ENCODE data around the gene GALNT17. TPM values are rescaled to one million over a fixed set of nuclear protein-coding genes. Genes with fewer than 3 reads are reported as not detected.

GALNT17 gene
- polyA plus RNA-seq, 1 donor (not counting 4 experiments of a cell fraction or from before 2014, with no cell fraction given) = not detected

GRCh38 chr7:71486414-71486813 is 354.5 kb downstream of the GALNT17 start:
- H3K79me2 ChIP-seq (ENCODE audit: control insufficient read depth, insufficient read depth, low read length) = no peaks in the 10 kb centered on the region
- H3K27ac ChIP-seq (ENCODE audit: control insufficient read depth, insufficient read depth, low read length) = no peak overlapping the region
- H3K9ac ChIP-seq (ENCODE audit: control insufficient read depth, extremely low read depth, insufficient read depth, low read length) = no peak overlapping the region

GRCh38 chr7:71486856-71487628 is 355.1 kb downstream of the GALNT17 start:
- H3K4me1 ChIP-seq (ENCODE audit: control insufficient read depth, extremely low read depth, insufficient read depth, low read length) = no peaks in the 10 kb centered on the region
- no peaks in the 10 kb centered on the region for H3K27me3 ChIP-seq (ENCODE audit: control insufficient read depth, extremely low read depth, insufficient read depth, low read length)
- H3K4me2 ChIP-seq (ENCODE audit: control insufficient read depth, extremely low read depth, insufficient read depth, low read depth, low read length) = no peak overlapping the region
- H3K4me3 ChIP-seq (ENCODE audit: control insufficient read depth in 2 of 3, extremely low read depth in 1 of 3, insufficient read depth in 2 of 3, low read depth in 1 of 3, low read length in 3 of 3) = no peak overlapping the region
- no peak overlapping the region for H3K27ac ChIP-seq (ENCODE audit: control insufficient read depth, insufficient read depth, low read length)
- FAIRE-seq (no peak), DNase-seq (ENCODE audit: low read depth, low spot score) (no peak)
- H3K9me1 ChIP-seq (ENCODE audit: control insufficient read depth, extremely low read depth, insufficient read depth, low read length) = no peaks in the 10 kb centered on the region
- no peaks in the 10 kb centered on the region for H3K36me3 ChIP-seq (ENCODE audit: control insufficient read depth in 2 of 2, extremely low read depth in 1 of 2, insufficient read depth in 2 of 2, low read length in 2 of 2)
- dilution Hi-C loops (cut with MboI; ENCODE audit: extremely low pct_ligation_motif_present, low sequenced_read_pairs) = no loop called here
- H3K79me2 ChIP-seq (ENCODE audit: control insufficient read depth, insufficient read depth, low read length) = no peaks in the 10 kb centered on the region
- H4K20me1 ChIP-seq (ENCODE audit: control insufficient read depth, extremely low read depth, insufficient read depth, low read length) = no peaks in the 10 kb centered on the region
- TF ChIP-seq CTCF (optimal IDR thresholded peaks at IDR 0.05 in 1 of 3, IDR thresholded peaks at IDR 0.05 in 1 of 3, conservative IDR thresholded peaks at IDR 0.05 in 1 of 3; ENCODE audit: extremely low read depth in 1 of 3, insufficient read depth in 2 of 3, low read length in 3 of 3) (no peak), EZH2 (IDR thresholded peaks at IDR 0.05; ENCODE audit: low read length) (no peak)
- no peak overlapping the region for H2AFZ ChIP-seq (ENCODE audit: control insufficient read depth, low read length)
- H3K9ac ChIP-seq (ENCODE audit: control insufficient read depth, extremely low read depth, insufficient read depth, low read length) = no peak overlapping the region
- H3K9me3 ChIP-seq (ENCODE audit: control insufficient read depth, low read depth, low read length) = peaks cover 9% of the 10 kb centered on the region

More at GRCh38 chr7:71486414-71486813, 354.5 kb downstream of the GALNT17 start:
- no peak for TF ChIP-seq EZH2 (IDR thresholded peaks at IDR 0.05; ENCODE audit: low read length)
- TF ChIP-seq CTCF (optimal IDR thresholded peaks at IDR 0.05 in 1 of 3, IDR thresholded peaks at IDR 0.05 in 1 of 3, conservative IDR thresholded peaks at IDR 0.05 in 1 of 3; ENCODE audit: extremely low read depth in 1 of 3, insufficient read depth in 2 of 3, low read length in 3 of 3) = no peak
- FAIRE-seq (no peak), DNase-seq (ENCODE audit: low read depth, low spot score) (no peak)
- Histone ChIP-seq H3K27me3 (ENCODE audit: control insufficient read depth, extremely low read depth, insufficient read depth, low read length) (no peaks in the 10 kb centered on the region), H3K9me3 (ENCODE audit: control insufficient read depth, low read depth, low read length) (peaks cover 9% of the 10 kb centered on the region), H3K4me1 (ENCODE audit: control insufficient read depth, extremely low read depth, insufficient read depth, low read length) (no peaks in the 10 kb centered on the region), H2AFZ (ENCODE audit: control insufficient read depth, low read length) (no peak overlapping the region), H3K36me3 (ENCODE audit: control insufficient read depth in 2 of 2, extremely low read depth in 1 of 2, insufficient read depth in 2 of 2, low read length in 2 of 2) (no peaks in the 10 kb centered on the region), H3K9me1 (ENCODE audit: control insufficient read depth, extremely low read depth, insufficient read depth, low read length) (no peaks in the 10 kb centered on the region), H4K20me1 (ENCODE audit: control insufficient read depth, extremely low read depth, insufficient read depth, low read length) (no peaks in the 10 kb centered on the region), H3K4me2 (ENCODE audit: control insufficient read depth, extremely low read depth, insufficient read depth, low read depth, low read length) (no peak overlapping the region), H3K4me3 (ENCODE audit: control insufficient read depth in 2 of 3, extremely low read depth in 1 of 3, insufficient read depth in 2 of 3, low read depth in 1 of 3, low read length in 3 of 3) (no peak overlapping the region)
- dilution Hi-C loops (cut with MboI; ENCODE audit: extremely low pct_ligation_motif_present, low sequenced_read_pairs) = no loop called here
